Skeletal muscle satellite cell (primary cell): ENCODE measurements around the gene TBC1D19. TPM values are rescaled to one million over a fixed set of nuclear protein-coding genes. Genes with fewer than 3 reads are reported as not detected.
"Not testable (repeated sequence)": the region's sequence is repeated elsewhere in the genome, so short reads cannot be mapped to it uniquely, and the experiment has no call there.

ENCODE experiments used
- H3K27me3 ChIP-seq: 2 replicates; pipeline ENCODE4 v1.7.0; 2013; ENCODE audit warnings: low read length; ENCODE audit not compliant: control insufficient read depth, insufficient read depth
- H3K36me3 ChIP-seq: 2 replicates; pipeline ENCODE4 v1.7.0; 2013; ENCODE audit warnings: mild to moderate bottlenecking, control low read depth, low read length; ENCODE audit not compliant: insufficient read depth
- H3K4me1 ChIP-seq: 2 replicates; pipeline ENCODE4 v1.7.0; 2013; ENCODE audit warnings: low read length; ENCODE audit not compliant: control insufficient read depth, insufficient read depth
- H3K4me2 ChIP-seq: 2 replicates; pipeline ENCODE4 v1.7.0; 2013; ENCODE audit warnings: mild to moderate bottlenecking, low read length
- H3K4me3 ChIP-seq: 2 replicates; pipeline ENCODE4 v1.7.0; 2013; ENCODE audit warnings: low read length
- H3K9ac ChIP-seq: 2 replicates; pipeline ENCODE4 v1.7.0; 2013; ENCODE audit warnings: mild to moderate bottlenecking, low read depth, low read length, moderate library complexity
- H3K9me3 ChIP-seq: replicated peaks from 2 replicates; pipeline ENCODE4 v1.7.0; 2013; ENCODE audit warnings: mild to moderate bottlenecking, control low read depth, low read length
- total RNA-seq: library from RNA; depleted of rRNA; stranded (reverse); fragments of >200 nt; gene quantifications from 2 replicates; pipeline ENCODE4 v1.2.3, GENCODE V29; 2012; rRNA removed

Gene TBC1D19, protein sequence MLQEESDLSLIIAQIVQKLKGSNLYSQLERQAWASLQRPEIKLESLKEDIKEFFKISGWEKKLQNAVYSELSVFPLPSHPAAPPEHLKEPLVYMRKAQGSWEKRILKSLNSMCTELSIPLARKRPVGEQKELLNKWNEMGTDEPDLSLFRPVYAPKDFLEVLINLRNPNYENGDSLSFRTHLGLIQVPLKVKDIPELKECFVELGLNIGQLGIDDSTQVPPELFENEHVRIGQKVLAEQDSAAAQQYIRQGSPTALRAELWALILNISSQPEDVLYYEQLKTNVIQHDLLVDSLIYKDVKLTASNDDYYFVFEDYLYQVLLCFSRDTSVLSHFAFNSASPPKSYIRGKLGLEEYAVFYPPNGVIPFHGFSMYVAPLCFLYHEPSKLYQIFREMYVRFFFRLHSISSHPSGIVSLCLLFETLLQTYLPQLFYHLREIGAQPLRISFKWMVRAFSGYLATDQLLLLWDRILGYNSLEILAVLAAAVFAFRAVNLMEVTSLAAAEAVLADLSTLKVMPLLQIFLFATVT
- total RNA-seq, result 21.2 and 29.2 TPM in 2 replicates

- Histone ChIP-seq H3K9ac (peak within 1 kb of the TSS; percentile 89), H3K27me3 (no peaks in the 10 kb centered on the region), H3K36me3 (no peaks in the 10 kb centered on the region), H3K4me2 (peak within 1 kb of the TSS; percentile 83), H3K9me3 (no peaks in the 10 kb centered on the region), H3K4me3 (peak within 1 kb of the TSS; percentile 85), H3K4me1 (peaks cover 5% of the 10 kb centered on the region)
Measured at GRCh38 chr4:26583865-26584652, at the start of gene TBC1D19. Gene TBC1D19, plus strand, starts transcription at chr4:26584084. Its CDS starts 110 bp downstream, at chr4:26584194.

GRCh38 chr4:26542991-26543390 is 40.9 kb upstream of the TBC1D19 start:
- no peaks in the 10 kb centered on the region for H3K4me1 ChIP-seq
- peaks cover 7% of the 10 kb centered on the region for H3K9me3 ChIP-seq
- H3K36me3 ChIP-seq, result no peaks in the 10 kb centered on the region
- H3K4me2 ChIP-seq, result no peak overlapping the region
- no peaks in the 10 kb centered on the region for H3K27me3 ChIP-seq
- no peak overlapping the region for H3K4me3 ChIP-seq
- H3K9ac ChIP-seq, result no peak overlapping the region

GRCh38 chr4:26544421-26544820 is 39.5 kb upstream of the TBC1D19 start:
- Histone ChIP-seq H3K9me3 (peaks cover 7% of the 10 kb centered on the region), H3K9ac (no peak overlapping the region), H3K36me3 (no peaks in the 10 kb centered on the region)

DNA sequence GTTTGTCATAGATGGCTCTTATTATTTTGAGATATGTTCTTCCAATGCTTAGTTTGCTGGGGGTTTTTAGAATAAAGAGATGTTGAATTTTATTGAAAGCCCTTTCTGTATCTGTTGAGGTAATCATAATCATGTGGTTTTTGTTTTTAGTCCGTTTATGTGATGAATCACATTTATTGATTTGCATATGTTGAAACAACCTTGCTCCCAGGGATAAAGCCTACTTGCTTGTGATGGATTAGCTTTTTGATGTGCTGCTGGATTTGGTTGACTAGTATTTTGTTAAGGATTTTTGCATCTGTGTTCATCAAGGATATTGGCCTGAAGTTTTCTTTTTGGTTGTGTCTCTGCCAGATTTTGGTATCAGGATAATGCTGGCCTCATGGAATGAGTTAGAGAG is 35.5 kb upstream of the TBC1D19 start:
- H3K27me3 ChIP-seq, H3K9ac ChIP-seq, H3K9me3 ChIP-seq, H3K4me1 ChIP-seq, H3K4me2 ChIP-seq, H3K4me3 ChIP-seq, H3K36me3 ChIP-seq: not testable (repeated sequence)

More at GRCh38 chr4:26544421-26544820, 39.5 kb upstream of the TBC1D19 start:
- H3K4me3 ChIP-seq, result no peak overlapping the region
- H3K4me2 ChIP-seq, result no peak overlapping the region
- no peaks in the 10 kb centered on the region for H3K4me1 ChIP-seq
- no peaks in the 10 kb centered on the region for H3K27me3 ChIP-seq

GRCh38 chr4:26557164-26557563 is 26.7 kb upstream of the TBC1D19 start:
- Histone ChIP-seq H3K36me3 (no peaks in the 10 kb centered on the region), H3K4me2 (peak overlapping the region; percentile 28), H3K4me1 (peaks cover 26% of the 10 kb centered on the region), H3K4me3 (peak overlapping the region; percentile 3), H3K9ac (peak overlapping the region; percentile 47), H3K9me3 (peaks cover 4% of the 10 kb centered on the region), H3K27me3 (no peaks in the 10 kb centered on the region)

- H3K9me3 ChIP-seq, result peaks cover 4% of the 10 kb centered on the region
- H3K9ac ChIP-seq, result peak overlapping the region; percentile 82
- H3K27me3 ChIP-seq, result no peaks in the 10 kb centered on the region
- H3K36me3 ChIP-seq, result no peaks in the 10 kb centered on the region
- peak overlapping the region; percentile 71 for H3K4me2 ChIP-seq
- H3K4me1 ChIP-seq, result peaks cover 26% of the 10 kb centered on the region
- H3K4me3 ChIP-seq, result peak overlapping the region; percentile 49
Measured at GRCh38 chr4:26558166-26558895, 25.6 kb upstream of the TBC1D19 start.

- Histone ChIP-seq H3K9me3 (no peaks in the 10 kb centered on the region), H3K4me2 (no peak overlapping the region), H3K9ac (peak overlapping the region; percentile 13), H3K4me1 (peaks cover 49% of the 10 kb centered on the region), H3K4me3 (no peak overlapping the region), H3K27me3 (no peaks in the 10 kb centered on the region), H3K36me3 (no peaks in the 10 kb centered on the region)
Measured at GRCh38 chr4:26566133-26566532, 17.8 kb upstream of the TBC1D19 start.

- Histone ChIP-seq H3K4me1 (peaks cover 61% of the 10 kb centered on the region), H3K9me3 (no peaks in the 10 kb centered on the region), H3K36me3 (no peaks in the 10 kb centered on the region), H3K9ac (peak overlapping the region; percentile 59), H3K4me3 (no peak overlapping the region), H3K27me3 (no peaks in the 10 kb centered on the region), H3K4me2 (peak overlapping the region; percentile 3)
Measured at GRCh38 chr4:26568446-26568994, 15.4 kb upstream of the TBC1D19 start.

GRCh38 chr4:26570596-26570995 is 13.3 kb upstream of the TBC1D19 start:
- Histone ChIP-seq H3K9ac (peak overlapping the region; percentile 0), H3K4me3 (no peak overlapping the region), H3K4me2 (no peak overlapping the region), H3K36me3 (no peaks in the 10 kb centered on the region), H3K27me3 (no peaks in the 10 kb centered on the region), H3K9me3 (no peaks in the 10 kb centered on the region), H3K4me1 (peaks cover 74% of the 10 kb centered on the region)

GRCh38 chr4:26573389-26573794 is 10.5 kb upstream of the TBC1D19 start:
- Histone ChIP-seq H3K4me2 (no peak overlapping the region), H3K4me1 (peaks cover 62% of the 10 kb centered on the region), H3K4me3 (no peak overlapping the region), H3K9me3 (no peaks in the 10 kb centered on the region), H3K9ac (no peak overlapping the region), H3K36me3 (no peaks in the 10 kb centered on the region), H3K27me3 (no peaks in the 10 kb centered on the region)

GRCh38 chr4:26574563-26574962 is 9.3 kb upstream of the TBC1D19 start:
- H3K27me3 ChIP-seq, result no peaks in the 10 kb centered on the region
- H3K4me3 ChIP-seq, result no peak overlapping the region
- H3K4me1 ChIP-seq, result peaks cover 55% of the 10 kb centered on the region
- no peak overlapping the region for H3K9ac ChIP-seq
- H3K4me2 ChIP-seq, result no peak overlapping the region
- H3K36me3 ChIP-seq, result no peaks in the 10 kb centered on the region
- H3K9me3 ChIP-seq, result no peaks in the 10 kb centered on the region
